Stomach smooth muscle (tissue), 2 donors: Measurements from ENCODE around the gene LAMA5.

Experiments
- H3K27ac ChIP-seq: one replicate; pipeline ENCODE4 v1.7.0; 2013; ENCODE audit warnings: mild to moderate bottlenecking, low read length, inconsistent platforms
- H3K27me3 ChIP-seq, 2 donors: one replicate each; pipeline ENCODE4 v1.7.0; 2013; ENCODE audit warnings: low read length in 2 of 2; ENCODE audit not compliant: insufficient read depth in 2 of 2, control insufficient read depth in 1 of 2
- H3K36me3 ChIP-seq, 2 donors: one replicate each; pipeline ENCODE4 v1.7.0; 2013; ENCODE audit warnings: low read length in 2 of 2; ENCODE audit not compliant: control insufficient read depth in 2 of 2, insufficient read depth in 2 of 2
- H3K4me1 ChIP-seq: one replicate; pipeline ENCODE4 v1.7.0; 2013; ENCODE audit warnings: low read length; ENCODE audit not compliant: control insufficient read depth, insufficient read depth
- H3K4me3 ChIP-seq, 2 donors: one replicate each; pipeline ENCODE4 v1.7.0; 2013; ENCODE audit warnings: low read length in 2 of 2
- H3K9ac ChIP-seq, 2 donors: one replicate each; pipeline ENCODE4 v1.7.0; 2013; ENCODE audit warnings: low read length in 2 of 2, mild to moderate bottlenecking in 1 of 2
- H3K9me3 ChIP-seq, 2 donors: one replicate each; pipeline ENCODE4 v1.7.0; 2013; ENCODE audit warnings: low read length in 2 of 2; ENCODE audit not compliant: control insufficient read depth in 2 of 2
- donor health status: healthy.
- donor health status: Pancreatic carcinoma.

The LAMA5 gene

DNA sequence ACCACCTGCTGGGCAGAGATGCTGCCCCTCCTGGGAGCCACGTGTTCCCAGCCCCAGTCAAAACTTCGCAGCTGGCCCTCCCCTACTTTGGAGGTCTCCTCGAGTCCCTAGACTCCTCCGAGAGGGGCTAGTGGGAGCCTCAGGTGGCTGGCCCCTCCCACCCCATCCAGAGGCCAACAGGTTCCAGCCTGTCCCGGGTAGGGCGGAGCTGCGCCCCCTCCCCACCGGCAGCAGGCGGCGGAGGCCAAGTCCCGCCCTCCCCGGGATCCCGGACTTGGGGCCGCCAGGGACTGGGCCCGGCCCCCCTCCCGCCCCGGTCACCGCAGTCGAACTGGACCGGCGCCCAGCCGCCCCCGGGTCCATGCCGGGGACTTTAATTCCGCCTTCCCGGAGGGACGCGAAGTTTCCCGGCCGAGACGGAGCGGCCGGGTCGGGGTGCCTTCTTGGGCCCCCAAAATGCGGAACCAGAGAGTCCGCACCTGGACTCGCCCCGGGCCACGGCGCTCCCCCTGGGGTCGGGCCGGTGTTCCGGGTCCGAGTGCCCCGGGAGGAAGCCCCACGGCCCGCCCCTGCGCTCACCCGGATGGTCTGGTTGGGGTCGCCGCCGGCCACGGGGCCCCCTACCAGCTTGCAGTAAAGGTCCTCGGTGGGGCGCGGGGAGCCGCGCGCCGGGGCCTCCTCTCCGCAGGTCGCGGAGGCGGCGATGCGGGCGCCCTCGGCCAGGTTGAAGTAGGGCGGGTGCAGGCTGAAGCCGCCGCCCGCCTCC is 559 bp downstream of the LAMA5 start:
- H3K36me3 ChIP-seq: peaks cover 4% of the 10 kb centered on the region in 2 donors
- H3K4me1 ChIP-seq: peaks cover 90% of the 10 kb centered on the region
- H3K27ac ChIP-seq: peak overlapping the region; percentile 87
- peak overlapping the region; percentile 76 to 87 for H3K9ac ChIP-seq
- no peaks in the 10 kb centered on the region for H3K9me3 ChIP-seq
- H3K27me3 ChIP-seq: no peaks in the 10 kb centered on the region
- peak overlapping the region; percentile 83 to 92 for H3K4me3 ChIP-seq

- peak overlapping the region; percentile 87 for H3K27ac ChIP-seq
- H3K27me3 ChIP-seq: no peaks in the 10 kb centered on the region
- no peaks in the 10 kb centered on the region for H3K9me3 ChIP-seq
- peak overlapping the region; percentile 76 to 87 for H3K9ac ChIP-seq
- H3K4me3 ChIP-seq: peak overlapping the region; percentile 83 to 92
- H3K36me3 ChIP-seq: peaks cover 4% of the 10 kb centered on the region in 2 donors
- H3K4me1 ChIP-seq: peaks cover 90% of the 10 kb centered on the region
These were observed 1.2 kb downstream of the LAMA5 start for GRCh38 chr20:62365814-62366369.

DNA sequence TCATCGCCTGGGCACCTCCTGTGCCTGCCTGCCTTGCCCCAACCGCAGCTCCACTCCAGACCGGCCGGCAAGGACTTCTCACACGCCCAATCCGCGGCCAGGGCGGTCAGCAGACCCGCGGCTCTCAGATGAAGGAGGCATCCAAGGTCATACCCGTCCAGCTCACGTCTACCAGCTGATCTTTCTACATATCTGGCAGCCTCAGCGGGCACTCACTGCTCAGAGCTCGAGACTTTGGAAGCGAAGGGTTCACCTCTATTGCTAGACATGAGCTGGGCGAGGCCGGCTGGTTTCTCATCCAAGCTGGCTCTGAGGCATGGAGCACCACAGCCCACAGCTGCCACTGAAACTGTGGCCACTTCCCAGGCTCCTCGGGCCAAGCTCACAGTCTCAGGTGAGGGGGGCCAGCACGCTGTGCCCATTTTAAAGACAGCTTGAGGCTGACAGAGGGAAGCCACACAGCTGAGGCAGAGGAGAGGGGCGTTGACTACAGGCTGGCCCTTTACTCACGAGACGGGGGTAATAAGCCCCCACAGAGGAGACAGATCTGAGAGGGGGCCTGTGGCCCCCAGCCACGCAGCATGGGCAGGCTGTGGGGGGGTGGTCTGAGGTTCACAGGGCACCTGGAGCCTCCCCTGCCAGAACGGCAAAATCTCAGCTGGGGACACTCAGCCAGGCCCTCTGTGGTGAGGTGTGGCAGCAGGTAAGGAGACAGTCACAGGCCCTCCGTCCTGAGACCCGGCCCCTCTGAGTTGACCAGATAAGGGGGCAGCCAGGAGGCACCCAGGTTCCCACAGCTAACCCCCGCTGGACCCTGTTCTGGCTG is 2.0 kb downstream of the LAMA5 start:
- H3K27ac ChIP-seq: peak overlapping the region; percentile 87
- peak overlapping the region; percentile 74 to 87 for H3K9ac ChIP-seq
- peaks cover 86% of the 10 kb centered on the region for H3K4me1 ChIP-seq

GRCh38 chr20:62363920-62364851 is 2.9 kb downstream of the LAMA5 start:
- H3K4me3 ChIP-seq: peak overlapping the region; percentile 83 to 92
- H3K27me3 ChIP-seq: no peaks in the 10 kb centered on the region
- peaks cover 4% of the 10 kb centered on the region in 2 donors for H3K36me3 ChIP-seq
- H3K9ac ChIP-seq: peak overlapping the region; percentile 55 to 87
- peak overlapping the region; percentile 87 for H3K27ac ChIP-seq
- H3K4me1 ChIP-seq: peaks cover 86% of the 10 kb centered on the region
- no peaks in the 10 kb centered on the region for H3K9me3 ChIP-seq

More for the DNA sequence above, 2.0 kb downstream of the LAMA5 start:
- Histone ChIP-seq H3K9me3 (no peaks in the 10 kb centered on the region), H3K27me3 (no peaks in the 10 kb centered on the region), H3K4me3 (peak overlapping the region; percentile 83 to 92), H3K36me3 (peaks cover 4% of the 10 kb centered on the region in 2 donors)

- peak overlapping the region in 1 of 2 donors; percentile 33 for H3K9ac ChIP-seq
- H3K27ac ChIP-seq: peak overlapping the region; percentile 87
- H3K27me3 ChIP-seq: no peaks in the 10 kb centered on the region
- H3K36me3 ChIP-seq: peaks cover 4% of the 10 kb centered on the region in 2 donors
- peaks cover 88% of the 10 kb centered on the region for H3K4me1 ChIP-seq
- H3K9me3 ChIP-seq: no peaks in the 10 kb centered on the region
- peak overlapping the region; percentile 19 to 83 for H3K4me3 ChIP-seq
These were observed 3.9 kb downstream of the LAMA5 start for GRCh38 chr20:62362991-62363919.

DNA sequence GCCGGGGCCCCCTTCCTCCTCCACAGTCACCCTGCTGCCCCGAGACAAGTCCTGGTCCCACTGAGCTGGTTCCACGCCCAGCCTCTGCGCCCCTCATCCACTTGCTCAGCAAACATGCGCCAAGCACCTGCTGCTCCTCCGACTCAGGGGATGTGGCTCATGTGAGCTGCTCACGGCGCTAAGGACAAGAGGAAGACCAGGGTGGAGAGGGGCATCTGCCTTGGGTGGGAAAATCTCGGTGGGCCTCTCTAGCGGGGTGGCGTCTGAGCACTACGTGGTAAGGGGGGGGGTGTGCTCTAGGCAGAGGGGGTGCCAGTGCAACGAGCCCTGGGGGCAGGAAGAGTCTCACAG is 4.5 kb downstream of the LAMA5 start:
- peaks cover 88% of the 10 kb centered on the region for H3K4me1 ChIP-seq
- H3K27ac ChIP-seq: peak overlapping the region; percentile 87
- peak overlapping the region in 1 of 2 donors; percentile 33 for H3K9ac ChIP-seq
- H3K9me3 ChIP-seq: no peaks in the 10 kb centered on the region
- peak overlapping the region; percentile 19 to 44 for H3K4me3 ChIP-seq
- no peaks in the 10 kb centered on the region for H3K27me3 ChIP-seq
- H3K36me3 ChIP-seq: peaks cover 4% of the 10 kb centered on the region in 2 donors

GRCh38 chr20:62361799-62362589 is 5.1 kb downstream of the LAMA5 start:
- Histone ChIP-seq H3K9ac (no peak overlapping the region), H3K27ac (peak overlapping the region; percentile 87), H3K9me3 (no peaks in the 10 kb centered on the region), H3K4me3 (peak overlapping the region in 1 of 2 donors; percentile 44), H3K36me3 (peaks cover 4% of the 10 kb centered on the region in 2 donors), H3K27me3 (no peaks in the 10 kb centered on the region), H3K4me1 (peaks cover 90% of the 10 kb centered on the region)

DNA sequence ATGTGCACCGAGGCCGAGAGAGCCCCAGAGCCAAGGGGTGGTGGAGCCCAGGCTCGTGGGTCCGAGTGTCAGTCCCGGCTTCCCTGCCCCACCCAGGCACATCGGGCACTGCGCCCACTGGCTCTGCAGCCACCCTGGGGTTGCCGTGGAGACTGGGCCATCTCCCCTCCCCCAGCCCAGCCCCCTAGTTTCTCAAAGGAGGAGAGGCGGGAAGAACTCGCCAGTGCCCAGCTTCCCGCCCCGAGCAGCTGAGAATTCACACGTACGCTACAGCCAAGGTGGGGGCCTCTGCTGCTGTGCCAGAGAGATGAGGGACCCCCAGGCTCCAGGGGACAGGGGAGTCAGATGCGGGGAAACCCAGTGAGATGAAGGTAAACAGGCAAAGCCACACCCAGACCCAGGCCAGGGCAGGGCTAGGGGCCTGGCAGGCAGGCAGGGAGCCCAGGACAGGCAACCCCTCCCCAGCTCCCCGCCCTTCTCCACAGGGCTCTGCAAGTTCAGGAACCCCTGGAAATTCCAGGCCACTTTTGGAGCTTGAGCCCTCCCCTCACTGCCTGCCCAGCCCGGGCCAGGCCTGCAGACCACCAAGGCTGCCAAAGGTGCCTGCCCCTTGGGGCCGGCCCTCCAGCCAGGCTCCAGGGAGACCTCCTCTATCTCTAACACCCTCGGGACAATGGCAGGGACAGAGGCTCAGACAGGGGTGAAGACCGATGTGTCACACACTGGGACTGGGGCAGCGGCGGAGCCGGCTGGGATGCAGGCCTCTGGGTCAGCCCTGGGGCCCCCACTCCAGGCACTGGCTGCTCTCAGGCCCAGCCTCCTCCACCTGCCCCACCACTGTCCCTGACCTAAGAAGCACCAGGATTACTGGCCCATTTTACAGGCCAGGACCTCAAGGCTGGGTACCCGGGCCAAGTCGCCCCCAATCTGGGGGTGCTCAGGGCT is 6.0 kb downstream of the LAMA5 start:
- Histone ChIP-seq H3K4me1 (peaks cover 96% of the 10 kb centered on the region), H3K4me3 (peak overlapping the region in 1 of 2 donors; percentile 35), H3K27ac (peak overlapping the region; percentile 87)

More for the DNA sequence above, 6.0 kb downstream of the LAMA5 start:
- Histone ChIP-seq H3K27me3 (no peaks in the 10 kb centered on the region), H3K36me3 (peaks cover 4% of the 10 kb centered on the region in 2 donors), H3K9ac (peak overlapping the region in 1 of 2 donors; percentile 15), H3K9me3 (no peaks in the 10 kb centered on the region)
